HuH-7 (cell line): Measurements from ENCODE around the gene PTCD3.

ENCODE experiments used
- DNase-seq: peaks from one replicate; pipeline ENCODE4 v3.0.0; 2011; ENCODE audit warnings: low spot score

PTCD3 gene

DNA sequence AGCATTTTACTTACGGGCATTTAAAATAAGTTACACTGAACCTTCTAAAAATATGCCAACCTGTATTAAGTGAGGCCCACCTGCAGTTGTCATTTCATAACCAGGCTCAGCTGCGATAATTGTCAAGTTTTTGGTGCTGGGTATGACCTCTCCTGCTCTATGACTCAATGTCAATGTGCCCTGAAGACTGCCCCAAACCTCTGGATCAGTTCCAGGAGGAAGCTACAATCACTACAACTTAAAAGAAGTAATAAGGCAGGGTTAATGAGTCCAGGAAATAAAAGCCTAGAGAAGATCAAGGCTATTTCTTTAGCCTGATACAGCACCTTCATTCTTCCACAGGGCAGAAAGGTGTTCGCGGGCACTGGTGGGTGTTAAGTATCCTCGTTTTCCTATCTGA is 23.3 kb upstream of the PTCD3 start:
- no peak for DNase-seq

DNA sequence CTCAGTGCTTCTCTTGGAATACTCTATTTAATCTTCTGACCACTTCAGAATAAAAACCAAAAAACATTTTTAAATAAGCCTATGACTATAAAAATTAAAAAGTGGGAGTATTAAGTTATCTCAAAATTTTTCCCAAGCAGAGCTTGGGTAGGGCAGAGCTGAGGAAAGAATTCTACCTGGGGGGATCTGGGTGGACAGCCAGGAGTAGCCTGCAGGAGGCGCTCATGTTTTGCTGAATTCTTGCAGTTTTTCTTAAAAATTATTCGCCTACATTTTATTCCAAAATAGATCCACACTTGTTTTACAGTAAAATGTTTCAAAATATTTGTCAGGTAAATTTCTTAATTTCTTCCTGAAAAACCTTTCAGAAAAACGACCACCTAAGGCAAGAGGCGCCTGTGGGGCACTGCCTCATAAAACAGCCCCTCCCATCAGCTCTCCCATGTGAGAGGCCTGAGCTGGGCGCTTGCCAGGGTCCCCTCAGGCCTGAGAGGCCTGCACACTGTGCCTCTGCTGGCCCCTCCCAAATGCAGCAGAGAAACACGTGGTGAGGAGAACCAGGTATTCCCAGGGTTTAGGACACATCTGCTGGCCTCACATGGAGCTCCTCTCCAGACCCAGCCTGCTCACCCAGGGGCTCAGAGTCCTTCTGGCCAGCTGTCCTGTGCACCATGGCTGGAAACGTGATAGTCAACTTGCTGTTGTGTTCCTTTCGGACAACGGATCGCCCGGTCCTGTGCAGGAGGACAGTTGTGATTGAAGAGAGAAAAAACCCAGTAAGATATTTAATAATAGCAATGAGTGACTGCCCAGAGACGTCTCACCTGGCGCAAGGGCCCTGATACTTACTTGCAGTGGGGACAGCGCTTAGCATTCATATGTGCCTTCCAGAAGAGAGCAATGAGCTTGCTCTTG is 17.8 kb upstream of the PTCD3 start:
- DNase-seq = peak; percentile 36

DNA sequence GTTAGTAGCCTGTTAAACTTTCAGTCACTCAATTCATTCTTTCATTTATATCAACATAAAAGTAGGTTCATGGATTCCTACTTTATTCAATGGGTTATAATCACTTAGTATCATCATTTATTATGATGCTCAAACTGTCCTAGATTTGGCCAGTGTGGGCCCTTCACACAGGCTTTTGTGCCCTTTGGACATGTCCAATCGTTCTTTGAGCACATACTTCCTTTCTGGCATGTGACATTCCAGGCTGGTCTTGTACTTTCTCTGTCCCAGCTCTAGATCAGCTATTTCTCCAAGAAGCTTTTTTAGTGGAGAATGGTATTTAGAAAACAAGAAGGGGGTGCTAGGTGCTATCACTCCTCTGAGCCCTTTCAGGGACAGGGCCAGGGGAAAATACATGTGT is 11.8 kb upstream of the PTCD3 start:
- no peak for DNase-seq

DNA sequence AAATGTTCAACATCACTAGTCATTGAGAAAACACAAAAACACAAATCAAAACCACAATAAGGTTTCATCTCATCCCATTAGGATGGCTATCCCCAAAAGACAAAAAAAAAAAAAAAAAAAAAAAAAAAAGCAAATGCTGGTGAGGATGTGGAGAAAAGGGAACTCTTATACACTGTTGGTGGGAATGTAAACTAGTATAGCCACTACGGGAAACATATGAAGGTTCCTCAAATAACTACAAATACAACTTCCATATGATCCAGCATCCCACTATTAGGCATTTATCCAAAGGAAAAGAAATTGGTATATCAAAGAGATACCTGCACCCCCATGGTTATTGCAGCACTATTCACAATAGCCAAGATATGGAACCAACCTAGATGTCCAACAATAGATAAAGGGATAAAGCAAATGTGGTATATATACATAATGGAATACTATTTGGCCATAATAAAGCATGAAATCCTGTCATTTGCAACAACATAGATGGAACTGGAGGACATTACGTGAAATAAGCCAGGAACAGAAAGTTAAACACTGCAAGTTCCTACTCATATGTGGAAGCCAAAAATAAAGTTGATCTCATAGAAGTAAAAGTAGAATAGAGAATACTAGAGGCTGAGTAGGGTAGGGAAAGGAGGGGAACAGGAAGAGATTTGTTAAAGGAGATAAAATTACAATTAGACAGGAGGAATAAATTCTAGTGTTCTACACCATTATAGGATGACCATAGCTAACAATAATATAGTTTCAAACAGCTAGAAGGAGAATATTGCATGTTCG is 8.7 kb upstream of the PTCD3 start:
- no peak for DNase-seq

DNA sequence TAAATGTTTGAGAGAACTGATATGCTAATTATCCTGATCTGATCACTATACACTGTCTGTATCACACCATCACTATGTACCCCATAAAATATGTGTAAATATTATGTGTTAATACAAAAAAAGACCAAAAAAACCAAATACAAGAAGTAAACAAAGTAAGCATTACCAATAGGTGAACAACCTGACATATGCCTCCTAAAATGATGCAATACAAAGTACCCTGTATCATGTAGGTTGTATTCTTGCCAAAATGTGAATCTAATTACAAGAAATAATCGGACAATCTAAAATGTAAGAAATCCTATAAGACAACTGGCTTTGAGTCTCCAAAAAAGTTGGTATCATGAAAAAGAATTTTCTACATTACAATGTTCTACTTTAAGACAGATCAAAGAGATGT is 8.1 kb upstream of the PTCD3 start:
- no peak for DNase-seq

DNA sequence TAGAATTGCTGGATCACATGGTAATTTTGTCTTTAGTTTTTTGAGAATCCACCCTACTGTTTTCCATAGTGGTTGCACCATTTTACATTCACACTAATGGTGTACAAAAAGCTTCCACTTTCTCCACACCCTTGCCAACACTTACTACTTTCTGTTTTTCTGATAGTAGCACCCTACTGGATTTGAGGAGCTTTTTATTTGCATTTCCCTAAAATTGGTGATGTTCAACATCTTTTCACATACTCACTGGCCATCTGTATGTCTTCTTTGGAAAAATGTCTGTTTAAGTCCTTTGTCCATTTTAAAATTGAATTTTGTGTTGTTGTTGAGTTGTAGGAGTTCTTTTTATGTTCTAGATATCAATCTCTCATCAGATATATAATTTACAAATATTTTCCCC is 3.9 kb upstream of the PTCD3 start:
- DNase-seq = no peak

DNA sequence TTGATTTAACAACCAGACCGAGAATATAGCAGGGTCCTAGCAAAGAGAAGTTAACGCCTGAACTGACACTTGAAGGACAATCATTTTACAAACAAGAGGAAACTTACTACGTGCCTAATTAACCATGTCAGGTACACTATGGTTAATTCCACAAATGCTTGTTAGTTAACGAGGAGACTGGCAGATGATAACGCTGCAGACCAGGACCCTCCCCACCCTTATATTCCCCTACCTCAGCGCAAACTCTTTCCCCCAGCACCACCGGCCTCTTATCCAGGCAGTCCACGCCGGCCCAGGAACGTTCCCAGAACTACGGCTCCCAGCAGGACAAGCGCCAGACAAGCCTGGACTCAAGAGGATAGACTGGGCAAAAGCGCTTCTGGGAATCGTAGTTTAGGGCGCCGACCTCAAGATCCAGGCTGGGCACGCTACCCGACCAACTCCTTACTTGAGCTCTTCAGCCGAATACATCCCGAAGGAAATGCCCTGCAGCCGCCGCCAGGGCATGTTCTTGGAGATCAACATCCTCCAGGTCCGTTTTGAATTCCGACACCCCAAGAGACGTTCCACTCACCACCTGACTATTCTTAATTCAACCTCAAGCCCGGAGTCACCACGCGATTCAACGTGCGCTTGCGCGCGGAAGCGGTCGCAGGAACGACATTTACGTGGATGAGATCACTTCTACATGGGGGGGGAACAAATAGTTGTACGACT is 625 bp upstream of the PTCD3 start, which contains the start of gene POLR1A:
Gene POLR1A (minus strand): TSS at position 635 of the 717 bp plus-strand sequence. CDS start 110 bp downstream, at position 525.
- peak; percentile 68 for DNase-seq

DNA sequence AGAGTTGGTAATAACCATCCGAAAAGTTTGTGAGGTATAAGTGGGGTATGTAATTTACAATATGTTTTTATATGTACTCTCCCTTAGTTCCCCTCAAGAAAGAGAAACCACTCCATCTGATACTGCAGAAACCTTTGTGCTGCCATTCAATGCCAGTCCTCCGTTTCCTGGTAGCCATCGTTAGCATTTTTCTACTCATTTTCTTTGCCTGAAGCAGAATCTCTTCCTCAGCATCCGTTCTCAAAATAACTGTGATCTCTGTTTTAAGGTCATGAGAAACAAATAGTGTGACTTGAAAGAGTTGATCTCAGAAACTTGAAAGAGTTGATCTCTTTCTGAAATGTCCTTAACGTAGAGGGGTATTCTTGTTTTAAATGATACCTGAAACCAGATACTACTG is 996 bp downstream of the PTCD3 start:
- DNase-seq = no peak

DNA sequence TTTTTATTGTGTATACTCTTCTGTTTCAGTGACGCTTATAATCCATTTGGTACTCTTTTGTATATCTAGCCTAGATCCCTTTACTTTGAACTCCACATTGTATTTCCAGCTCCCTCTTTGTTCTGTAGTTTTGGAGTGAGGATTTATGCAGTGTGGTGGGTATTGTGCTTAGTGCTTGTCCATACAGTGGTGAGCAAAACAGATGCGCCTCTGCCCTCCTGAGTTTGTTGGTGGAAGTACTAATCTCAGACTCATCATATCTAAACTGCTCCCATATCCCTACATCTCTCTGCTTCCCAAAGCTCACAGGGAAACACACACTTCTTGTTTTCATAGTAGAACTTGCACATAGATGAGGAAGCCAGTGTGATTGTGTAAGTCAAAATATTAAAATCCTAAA is 12.1 kb downstream of the PTCD3 start:
- DNase-seq = no peak

DNA sequence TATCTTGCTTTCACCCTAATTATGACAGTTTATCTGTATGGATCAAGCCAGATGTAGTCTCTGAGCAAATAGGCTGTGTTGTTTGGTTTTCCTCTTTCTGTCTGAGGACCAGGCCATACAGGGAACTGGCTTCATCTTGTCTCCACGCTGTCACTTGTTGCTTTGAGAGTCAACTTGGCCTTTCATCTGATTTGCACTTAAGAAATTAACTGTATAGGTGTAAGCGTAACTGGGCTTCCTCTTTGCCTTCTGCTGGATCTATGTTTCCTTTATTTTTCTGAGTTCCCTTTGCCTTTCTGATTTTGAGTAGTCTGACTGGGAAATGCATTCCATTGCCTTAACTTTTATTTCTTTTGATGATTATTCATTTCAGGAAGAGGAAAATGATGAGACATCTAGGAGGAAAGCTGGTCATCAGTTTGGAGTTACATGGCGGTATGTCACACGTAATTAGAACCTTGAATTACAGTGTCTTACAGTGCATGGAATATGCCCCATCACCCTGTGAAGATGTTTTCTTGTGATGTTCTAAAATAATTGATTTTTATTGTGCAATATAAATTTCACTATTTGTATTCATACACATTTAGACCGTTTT is 17.4 kb downstream of the PTCD3 start:
- no peak for DNase-seq

DNA sequence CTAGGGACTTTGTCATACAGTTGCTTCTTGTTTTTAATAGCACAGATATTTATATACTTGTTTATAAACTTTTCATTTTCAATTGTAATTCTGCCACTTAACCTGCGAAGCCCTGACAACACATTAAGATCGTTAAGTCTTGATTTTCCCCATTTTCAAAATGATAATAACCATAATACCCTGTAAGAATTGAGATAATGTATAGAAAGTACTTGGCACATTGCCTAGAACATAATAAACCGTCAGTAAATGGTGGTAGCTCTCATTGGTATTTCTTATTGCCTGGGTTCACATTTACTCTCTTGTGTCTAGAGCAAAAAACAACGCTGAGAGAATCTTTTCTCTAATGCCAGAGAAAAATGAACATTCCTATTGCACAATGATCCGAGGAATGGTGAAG is 18.6 kb downstream of the PTCD3 start:
- DNase-seq = no peak

DNA sequence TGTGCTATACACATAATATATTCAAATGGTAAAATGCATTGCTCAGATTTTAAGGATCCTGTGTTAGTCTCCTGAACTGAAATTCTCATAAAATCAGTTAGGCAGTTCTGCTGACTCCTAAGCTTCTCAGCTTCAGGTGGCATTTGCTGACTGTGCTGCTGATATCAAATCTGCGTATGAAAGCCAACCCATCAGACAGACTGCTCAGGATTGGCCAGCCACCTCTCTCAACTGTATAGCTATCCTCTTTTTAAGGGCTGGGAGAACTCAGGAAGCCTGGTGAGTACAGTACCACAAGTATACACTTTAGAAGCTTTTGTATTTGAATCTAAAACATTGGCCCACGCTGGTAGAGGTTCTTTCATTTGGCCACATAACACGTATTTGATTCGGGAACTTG is 28.7 kb downstream of the PTCD3 start:
- DNase-seq = no peak

DNA sequence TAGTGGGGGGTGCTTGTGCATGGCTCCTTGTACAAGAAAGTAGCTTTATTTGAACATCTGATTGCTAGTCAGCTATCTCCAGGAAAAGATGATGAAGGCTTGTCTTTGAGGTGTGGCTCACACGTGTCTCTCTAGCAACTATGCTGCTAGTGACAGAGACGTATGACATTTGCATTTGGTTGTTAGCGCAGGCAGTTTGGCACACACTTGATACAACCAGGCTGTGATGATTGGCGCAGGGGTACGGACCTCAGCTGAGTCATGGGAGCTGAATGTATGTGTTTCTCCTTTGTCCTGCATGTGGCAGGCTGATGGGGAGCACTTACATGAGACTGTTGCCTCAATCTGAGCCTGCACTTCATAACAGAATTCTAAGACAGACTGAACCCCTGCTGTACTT is 29.6 kb downstream of the PTCD3 start:
- DNase-seq = no peak

DNA sequence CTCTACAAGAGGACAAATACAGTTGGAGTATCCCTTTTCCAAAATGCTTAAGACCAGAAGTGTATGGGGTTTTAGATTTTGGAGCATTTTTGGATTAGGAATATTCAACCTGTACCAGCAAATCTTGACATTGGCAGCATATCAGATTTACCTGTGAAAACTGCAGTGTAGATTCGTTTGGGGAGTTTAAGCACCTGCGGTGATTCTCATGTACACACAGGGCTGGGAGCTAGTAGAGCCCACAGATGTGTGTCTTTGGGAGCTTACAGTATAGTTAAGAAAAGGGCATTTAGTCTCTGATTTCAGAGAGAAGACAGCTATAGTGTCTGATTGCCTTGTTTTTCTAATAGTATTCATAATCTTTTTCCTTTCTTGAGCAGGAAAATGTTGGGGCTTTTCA is 30.1 kb downstream of the PTCD3 start:
- DNase-seq = no peak

DNA sequence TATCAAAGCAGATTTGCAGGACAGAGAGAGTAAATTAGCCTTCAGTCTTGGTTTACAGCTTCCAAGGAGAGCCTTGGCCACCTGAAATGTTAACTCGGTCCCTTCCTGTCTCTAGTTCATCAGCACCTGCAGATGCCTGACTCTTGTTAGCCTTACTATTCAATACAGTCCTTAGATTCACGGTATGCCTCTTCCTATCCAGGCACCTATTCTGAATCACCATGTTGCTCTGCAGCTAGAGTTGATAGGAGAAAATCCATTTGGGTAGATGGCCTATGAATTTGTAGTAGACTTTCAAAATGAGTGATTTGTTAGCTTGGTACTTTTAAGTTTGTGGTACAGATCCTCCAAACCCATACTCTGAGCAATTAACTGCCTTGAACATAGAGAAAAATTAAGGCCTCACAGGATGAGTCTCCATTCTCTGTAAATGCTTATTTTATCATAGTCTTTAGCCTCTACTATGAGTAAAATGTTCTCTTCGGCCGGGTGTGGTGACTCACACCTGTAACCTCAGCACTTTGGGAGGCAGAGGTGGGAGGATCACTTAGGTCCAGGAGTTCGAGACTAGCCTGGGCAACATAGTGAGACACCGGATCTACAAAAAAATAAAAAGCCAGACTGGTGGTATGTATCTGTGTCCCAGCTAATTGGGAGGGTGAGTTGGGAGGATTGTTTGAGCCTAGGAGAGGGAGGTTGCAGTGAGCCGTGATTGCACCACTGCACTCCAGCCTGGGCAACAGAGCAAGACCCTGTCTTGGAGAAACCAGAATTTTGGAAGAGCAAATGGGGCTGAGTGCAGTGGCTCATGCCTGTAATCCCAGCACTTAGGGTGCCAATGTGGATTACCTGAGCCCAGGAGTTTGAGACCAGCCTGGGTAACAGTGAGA is 32.9 kb downstream of the PTCD3 start:
- DNase-seq = no peak

DNA sequence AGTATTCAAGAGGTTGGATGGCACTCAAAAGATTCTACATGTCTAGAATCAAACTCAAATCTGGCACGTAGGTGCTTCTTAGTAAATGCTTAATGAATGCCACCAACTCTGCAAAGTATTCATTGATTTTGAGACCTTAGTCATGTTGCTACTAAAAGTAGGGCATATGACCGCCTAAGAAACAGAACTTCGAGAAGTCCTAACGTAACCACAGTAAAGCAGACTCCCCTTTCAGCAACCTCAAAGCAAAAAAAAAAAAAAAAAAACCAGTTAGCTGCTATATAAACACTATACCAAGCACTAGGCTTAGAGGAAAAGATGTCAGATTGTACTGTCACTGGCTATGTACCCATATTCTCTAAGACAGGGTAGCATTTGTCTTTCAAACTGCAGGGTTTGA is 33.9 kb downstream of the PTCD3 start:
- no peak for DNase-seq

DNA sequence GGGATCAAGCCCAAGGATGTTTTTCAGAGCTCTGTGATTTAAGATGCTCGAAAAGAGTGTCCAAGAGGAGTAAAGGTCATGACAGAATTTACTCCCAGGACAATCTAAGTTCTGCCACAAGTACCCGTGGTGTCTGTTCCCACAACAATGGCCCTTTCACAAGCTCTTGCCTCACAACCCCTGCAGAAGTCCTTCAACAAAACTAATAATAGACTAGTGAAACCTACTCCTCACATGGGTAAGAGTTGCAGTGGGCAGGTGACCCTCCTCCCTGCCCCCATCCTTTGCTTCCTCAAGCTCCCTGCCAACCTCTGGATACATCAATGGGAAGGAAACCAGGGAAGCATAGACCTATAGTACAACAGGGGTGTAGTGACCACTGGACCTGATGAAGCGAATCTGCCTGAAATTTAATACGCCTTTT is 34.9 kb downstream of the PTCD3 start:
- DNase-seq = peak; percentile 16

DNA sequence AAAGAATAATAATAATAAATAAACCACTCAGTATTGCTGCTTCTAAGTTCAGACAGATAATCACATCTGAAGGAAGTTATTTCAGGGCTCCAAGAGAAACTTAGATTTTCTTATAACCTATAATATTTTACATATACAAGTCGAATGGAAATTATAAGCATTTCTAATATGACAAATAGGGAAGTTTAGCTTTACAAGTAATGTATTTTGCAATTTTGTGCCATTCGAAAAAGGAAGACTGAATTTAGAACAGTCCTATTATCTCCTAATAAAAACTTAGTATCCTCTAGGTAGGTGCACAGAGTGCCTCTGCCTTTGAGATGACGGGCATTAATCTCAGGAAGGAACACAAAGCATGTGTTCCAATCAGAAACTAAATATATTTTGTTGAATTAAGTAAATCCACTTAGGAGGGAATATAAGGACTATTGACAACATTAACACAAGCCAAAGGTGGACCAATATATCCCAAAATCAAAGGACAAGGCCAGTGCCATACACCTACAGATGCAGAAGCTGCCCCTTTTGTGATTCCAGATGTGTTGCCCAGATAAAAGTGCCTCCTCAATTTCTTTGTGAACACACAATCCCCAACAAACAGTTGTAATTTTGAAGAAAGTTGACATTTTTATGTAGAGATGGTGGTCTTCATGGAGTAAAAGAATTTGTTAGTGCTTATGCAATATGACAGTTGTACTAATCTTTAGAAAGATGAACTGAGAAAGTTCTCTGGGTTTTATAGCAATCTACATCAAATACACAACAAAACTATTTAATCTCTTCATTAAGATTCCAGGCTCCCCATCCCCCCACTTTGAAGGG is 36.6 kb downstream of the PTCD3 start:
- no peak for DNase-seq

DNA sequence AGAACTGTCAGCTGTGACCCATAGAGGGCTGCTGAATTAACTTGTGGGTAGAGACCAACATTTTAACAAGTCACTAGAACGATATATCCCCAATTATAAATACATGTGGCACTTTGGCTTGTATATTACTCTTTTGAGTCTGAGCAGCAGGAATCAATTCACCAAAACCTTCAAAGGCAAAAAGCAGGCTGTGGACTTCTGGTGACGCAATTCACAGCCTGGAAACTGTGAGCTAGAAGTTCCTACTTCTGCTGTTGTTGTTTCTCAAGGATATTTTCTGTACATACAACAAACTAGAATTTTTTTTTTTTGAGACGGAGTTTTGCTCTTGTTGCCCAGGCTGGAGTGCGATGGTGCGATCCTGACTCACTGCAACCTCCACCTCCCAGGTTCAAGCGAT is 37.3 kb downstream of the PTCD3 start:
- no peak for DNase-seq
